IPS-18c (cell line): ENCODE results near the gene RSF1.

Experiments used
- H3K4me3 ChIP-seq: 2 replicates; pipeline ENCODE4 v1.7.0; 2013; ENCODE audit warnings: low read depth, mild to moderate bottlenecking, low read length, moderate library complexity; ENCODE audit not compliant: insufficient read depth
- H3K9me3 ChIP-seq: one replicate; pipeline ENCODE4 v1.6.1; 2013; ENCODE audit warnings: mild to moderate bottlenecking, low read length, moderate library complexity; ENCODE audit not compliant: control insufficient read depth, insufficient read depth

The RSF1 gene

DNA sequence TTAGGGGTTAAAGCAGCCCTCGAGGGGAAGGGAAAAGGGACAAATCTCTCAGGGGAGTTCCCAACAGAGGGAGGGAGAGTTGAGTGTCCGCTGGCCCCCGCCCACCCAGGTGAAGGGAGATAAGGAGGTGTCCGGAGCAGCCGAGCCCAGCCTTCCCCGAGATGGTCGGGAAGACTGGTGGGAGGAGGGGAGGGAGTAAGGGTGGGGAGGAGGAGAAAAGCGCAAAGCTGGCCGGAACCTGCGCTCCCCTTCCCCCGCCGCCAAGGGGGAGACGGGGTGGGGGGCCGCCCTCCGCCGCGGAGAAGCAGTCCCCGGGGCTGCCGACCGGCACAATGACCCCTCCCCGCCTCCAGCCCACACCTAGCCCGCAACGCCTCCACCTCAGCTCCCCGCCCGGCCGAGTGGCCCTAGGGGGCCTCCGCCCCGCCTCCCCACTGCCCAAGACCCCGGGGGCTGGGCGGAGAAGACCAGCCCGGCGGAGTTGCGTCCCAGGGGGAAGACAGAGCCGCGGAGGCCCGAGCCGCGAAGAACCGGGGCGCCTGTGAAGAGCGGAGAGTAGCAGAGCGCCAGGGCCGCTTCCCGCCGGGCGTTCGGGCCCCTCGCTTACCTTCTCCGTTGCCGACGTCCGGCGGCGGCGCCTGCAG is 479 bp downstream of the RSF1 start:
- H3K4me3 ChIP-seq, result peak overlapping the region; percentile 97

DNA sequence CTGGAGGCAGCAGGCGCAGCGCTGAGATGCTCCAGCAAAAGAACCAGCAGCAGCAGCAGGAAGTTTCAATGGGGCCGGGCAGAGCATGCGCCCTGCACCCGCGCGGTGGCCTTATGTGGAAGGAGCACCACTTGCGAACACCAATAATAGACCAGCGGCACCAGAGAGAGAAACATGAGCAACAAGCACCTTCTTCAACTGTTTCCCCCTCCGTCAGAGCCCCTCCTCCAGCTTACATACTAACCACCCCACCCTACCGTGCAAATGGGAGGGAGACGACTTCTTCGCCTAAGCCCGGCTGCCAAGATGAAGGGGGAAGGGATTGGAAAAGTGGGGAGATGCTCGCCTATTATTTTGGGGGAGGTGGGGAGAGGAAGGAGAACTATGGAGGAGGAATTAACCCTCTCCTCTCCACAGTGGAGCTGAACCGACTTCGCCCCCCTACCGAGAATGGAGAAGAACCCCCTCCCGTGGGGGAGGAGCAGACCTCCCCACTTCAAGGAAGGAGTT is 1.1 kb downstream of the RSF1 start:
- peaks cover 3% of the 10 kb centered on the region for H3K9me3 ChIP-seq
- peak overlapping the region; percentile 97 for H3K4me3 ChIP-seq

More for the DNA sequence above, 479 bp downstream of the RSF1 start:
- H3K9me3 ChIP-seq, result peaks cover under 1% of the 10 kb centered on the region

DNA sequence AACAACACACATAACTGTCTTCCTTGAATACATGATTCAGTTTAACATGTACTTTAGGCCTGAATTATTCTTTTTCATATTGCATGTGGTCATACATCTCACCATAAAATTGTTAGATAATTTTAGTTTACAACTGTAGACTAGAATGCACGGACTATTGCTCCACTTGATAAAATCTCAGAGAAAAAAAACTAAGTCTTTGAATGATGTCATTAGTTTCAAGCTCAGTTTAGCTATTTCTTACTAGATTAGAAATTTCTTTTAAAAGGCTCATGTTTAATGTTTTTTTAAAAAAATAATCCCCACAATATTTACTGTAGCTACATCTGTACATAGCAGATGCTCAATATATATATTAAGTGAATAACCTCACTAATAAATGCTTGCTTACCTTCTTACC is 5.1 kb downstream of the RSF1 start:
- Histone ChIP-seq H3K9me3 (peaks cover 3% of the 10 kb centered on the region), H3K4me3 (no peak overlapping the region)

DNA sequence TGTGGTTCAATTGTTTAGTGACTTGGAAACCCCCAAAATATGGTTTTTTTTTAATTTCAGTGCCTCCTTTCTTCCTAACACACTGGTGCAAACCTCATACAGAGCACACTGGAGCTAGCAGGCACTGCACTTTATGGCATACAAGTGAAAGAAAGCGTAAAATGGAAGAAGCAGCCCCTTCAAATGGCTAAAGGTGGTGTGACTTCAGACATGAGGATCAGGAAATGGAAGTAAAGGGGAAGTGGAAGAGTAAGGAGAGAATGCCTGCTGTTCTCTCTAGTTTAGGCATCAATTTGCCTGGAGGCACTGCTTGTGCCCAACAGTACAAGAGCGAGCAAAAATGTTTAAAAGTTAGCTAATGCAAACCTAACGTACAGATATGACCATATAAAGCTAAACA is 5.7 kb downstream of the RSF1 start:
- H3K4me3 ChIP-seq, result no peak overlapping the region
- peaks cover 3% of the 10 kb centered on the region for H3K9me3 ChIP-seq

DNA sequence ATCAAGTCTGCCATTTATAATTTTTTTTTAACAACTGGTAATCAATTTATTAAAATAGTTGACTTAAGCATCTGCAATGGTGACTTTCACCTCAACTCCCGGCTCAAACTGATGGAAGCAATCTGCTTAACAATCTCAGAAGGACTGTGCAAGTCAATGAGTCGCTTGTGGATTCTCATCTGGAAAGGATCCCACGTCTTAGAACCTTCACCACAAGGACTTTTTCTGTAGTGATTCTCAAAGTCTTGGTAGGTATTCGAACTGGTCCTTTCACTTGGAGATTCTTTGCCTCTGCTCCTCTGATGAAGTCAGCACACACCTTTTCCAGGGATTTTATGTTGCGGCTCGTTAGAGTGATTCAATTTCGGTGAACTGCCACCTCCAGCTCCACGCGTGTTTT is 7.3 kb downstream of the RSF1 start:
- H3K4me3 ChIP-seq, result no peak overlapping the region

DNA sequence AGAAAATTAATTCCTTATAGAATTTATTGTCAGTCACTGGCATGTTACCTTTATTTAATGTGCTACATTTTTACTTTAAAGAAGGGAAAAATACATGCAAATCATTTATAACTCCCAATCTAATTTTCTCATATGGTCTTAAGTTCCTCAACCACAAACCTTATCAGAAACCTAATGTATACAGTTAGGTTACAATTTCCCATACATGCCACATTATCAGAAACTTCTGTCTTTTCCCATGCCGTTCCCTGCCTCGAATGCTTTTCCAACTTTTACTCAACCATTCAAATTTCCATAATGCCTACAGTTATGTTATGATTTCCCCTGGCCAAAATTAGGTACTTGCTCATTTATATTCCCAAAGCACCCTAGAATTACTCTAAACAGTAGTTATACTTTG is 13.5 kb downstream of the RSF1 start:
- Histone ChIP-seq H3K4me3 (no peak overlapping the region), H3K9me3 (no peaks in the 10 kb centered on the region)

More for the DNA sequence above, 7.3 kb downstream of the RSF1 start:
- peaks cover 3% of the 10 kb centered on the region for H3K9me3 ChIP-seq

DNA sequence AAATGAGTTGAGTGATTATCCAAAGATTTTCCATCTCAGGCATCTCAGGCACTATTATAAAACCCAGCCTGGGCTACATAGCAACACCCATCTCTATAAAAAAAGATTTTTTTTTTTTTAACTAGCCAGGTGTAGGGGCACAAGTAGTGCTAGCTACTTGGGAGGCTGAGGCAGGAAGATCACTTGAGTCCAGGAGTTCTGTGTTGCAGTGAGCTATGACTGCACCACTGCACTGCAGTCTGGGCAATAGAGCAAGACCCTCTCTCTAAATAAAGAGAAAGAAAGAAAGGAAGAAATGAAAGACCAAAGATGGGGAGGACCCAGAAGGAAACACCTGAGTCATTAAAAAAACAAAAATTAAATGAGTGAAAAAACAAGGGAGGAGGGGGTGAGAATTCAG is 14.1 kb downstream of the RSF1 start:
- Histone ChIP-seq H3K9me3 (no peaks in the 10 kb centered on the region), H3K4me3 (no peak overlapping the region)

DNA sequence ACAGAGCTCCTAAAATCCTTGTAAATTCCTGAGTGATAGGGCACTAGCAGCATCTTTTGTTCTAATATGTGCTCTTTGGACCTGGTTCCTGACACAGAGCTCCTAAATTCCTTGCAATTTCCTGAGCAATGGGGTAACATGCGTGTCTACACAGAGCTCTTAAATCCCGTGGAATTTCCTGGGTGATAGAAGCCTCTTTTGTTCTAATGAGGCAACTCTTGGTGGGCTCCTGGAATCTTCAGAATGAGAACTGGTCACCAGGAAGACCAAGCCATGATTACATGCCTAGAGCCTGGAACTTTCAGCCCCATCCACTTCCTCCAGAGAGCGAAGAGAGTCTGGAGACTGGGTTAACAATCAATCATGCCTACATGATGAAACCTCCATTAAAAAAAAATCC is 19.0 kb downstream of the RSF1 start:
- H3K9me3 ChIP-seq, result no peaks in the 10 kb centered on the region
- no peak overlapping the region for H3K4me3 ChIP-seq

DNA sequence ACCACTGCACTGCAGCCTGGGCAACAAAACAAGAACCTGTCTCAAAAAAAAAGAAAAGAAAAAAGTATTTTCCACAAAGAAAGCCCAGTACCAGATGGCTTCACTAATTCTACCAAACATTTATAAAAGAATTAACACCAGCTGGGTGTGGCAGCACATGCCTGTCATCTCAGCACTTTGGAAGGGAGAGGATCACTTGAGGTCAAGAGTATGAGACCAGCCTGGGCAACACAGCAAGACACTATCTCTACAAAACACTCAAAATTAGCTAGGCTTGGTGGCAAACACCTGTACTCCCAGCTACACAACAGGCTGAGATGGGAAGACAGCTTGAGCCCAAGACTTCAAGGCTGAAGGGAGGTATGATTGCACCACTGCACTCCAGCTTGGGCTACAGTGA is 20.1 kb downstream of the RSF1 start:
- Histone ChIP-seq H3K9me3 (no peaks in the 10 kb centered on the region), H3K4me3 (no peak overlapping the region)

DNA sequence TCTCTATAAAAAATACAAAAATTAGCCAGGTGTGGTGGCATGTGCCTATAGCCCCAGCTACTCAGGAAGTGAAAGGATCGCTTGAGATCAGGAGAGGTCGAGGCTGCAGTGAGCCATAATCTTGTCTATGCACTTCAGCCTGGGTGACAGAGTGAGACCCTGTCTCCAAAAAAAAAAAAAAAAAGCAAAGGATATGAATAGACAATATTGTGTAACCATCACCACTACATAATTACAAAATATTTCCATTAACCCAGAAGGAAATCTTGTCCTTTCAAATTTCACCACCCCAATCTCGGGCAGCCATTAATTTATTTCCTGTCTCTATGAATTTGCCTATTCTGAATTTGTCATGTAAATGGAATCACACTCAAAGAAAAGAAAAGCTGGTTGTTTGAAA is 21.2 kb downstream of the RSF1 start:
- H3K9me3 ChIP-seq, result no peaks in the 10 kb centered on the region
- H3K4me3 ChIP-seq, result no peak overlapping the region

DNA sequence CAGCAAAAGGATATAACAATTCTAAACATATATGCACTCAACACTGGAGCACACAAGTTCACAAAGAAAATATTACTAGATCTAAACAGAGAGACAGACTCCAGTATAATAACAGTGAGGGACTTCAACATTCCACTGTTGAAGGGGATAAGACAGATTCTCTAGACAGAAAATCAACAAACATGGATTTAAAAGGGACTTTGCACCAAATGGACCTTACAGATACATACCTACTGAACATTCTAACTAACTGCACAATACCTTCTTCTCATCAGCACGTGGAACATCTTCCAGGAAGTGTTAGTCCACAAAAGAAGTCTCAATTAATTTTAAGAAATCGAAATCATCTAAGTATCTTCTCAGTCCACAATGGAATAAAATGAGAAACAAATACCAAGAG is 26.6 kb downstream of the RSF1 start:
- Histone ChIP-seq H3K4me3 (no peak overlapping the region), H3K9me3 (peaks cover 5% of the 10 kb centered on the region)

DNA sequence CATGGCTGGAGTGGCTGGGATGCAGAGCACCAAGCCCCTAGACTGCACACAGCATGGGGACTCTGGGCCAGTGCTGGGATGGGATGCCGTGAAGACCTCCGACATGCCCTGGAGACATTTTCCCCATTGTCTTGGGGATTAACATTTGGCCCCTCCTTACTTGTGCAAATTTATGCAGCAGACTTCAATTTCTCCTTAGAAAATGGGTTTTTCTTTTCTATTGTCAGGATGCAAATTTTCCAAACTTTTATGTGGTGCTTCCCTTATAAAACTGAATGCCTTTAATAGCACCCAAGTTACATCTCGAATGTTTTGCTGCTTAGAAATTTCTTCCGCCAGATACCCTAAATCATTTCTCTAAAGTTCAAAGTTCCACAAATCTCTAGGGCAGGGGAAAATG is 29.2 kb downstream of the RSF1 start:
- Histone ChIP-seq H3K4me3 (no peak overlapping the region), H3K9me3 (peaks cover 5% of the 10 kb centered on the region)

DNA sequence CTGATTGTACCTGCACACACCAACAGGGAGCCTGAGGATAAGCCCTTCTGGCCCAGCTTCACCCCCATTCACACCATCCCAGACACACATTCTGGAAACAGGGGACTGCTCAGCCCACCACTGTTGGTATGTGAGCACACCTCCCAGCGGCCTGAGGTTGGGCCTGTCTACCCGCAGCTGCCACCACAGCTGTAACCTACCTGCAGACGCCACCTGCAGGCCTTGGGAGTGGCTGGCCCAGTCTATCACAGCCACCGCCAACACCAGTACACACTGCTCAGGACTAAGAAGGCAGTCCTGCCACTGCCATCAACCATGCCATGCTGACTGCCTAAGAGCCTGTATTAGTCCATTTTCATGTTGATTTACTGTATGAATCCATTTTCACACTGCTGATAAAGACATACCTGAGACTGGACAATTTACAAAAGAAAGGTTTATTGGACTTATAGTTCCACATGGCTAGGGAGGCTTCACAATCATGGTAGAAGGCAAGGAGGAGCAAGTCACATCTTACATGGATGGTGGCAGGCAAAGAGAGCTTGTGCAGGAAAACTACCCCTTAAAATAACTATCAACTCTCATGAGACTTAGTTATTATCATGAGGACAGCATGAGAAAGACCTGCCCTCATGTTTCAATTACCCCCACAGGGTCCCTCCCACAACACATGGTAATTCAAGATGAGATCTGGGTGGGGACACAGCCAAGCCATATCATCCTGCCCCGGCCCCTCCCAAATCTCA is 30.6 kb downstream of the RSF1 start:
- Histone ChIP-seq H3K9me3 (peaks cover 5% of the 10 kb centered on the region), H3K4me3 (no peak overlapping the region)

DNA sequence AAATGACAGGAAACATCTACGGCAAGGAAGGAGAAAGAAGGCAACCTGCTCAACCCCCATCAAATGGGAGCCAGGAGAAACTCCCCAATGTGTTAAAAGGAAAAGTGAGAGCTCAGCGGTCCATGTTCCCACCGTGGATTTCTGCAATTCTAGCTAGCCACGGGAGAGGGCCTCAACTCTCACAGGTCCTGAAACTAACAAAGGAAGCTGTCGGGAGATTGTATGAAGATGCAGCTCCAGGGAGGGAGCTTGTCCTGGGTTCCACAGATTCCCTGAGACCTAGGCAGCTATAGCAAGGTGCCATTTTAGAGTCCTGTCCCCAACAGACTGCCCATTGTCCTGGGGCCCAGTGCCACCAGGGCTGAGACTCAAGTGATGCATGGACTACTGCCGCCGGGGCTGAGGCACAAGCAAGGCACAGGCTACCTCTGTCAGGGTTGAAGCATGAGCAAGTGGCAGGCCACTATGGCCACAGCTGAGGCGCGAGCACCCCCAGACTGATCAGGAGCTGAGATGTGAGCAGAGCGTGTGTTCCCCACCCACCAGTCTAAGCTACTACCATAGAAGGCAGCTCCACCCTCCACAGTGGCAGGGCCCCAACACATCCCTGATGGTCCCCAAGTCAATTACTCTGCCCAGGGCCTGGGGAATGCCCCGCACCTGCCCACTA is 31.3 kb downstream of the RSF1 start:
- Histone ChIP-seq H3K9me3 (peaks cover 5% of the 10 kb centered on the region), H3K4me3 (no peak overlapping the region)

DNA sequence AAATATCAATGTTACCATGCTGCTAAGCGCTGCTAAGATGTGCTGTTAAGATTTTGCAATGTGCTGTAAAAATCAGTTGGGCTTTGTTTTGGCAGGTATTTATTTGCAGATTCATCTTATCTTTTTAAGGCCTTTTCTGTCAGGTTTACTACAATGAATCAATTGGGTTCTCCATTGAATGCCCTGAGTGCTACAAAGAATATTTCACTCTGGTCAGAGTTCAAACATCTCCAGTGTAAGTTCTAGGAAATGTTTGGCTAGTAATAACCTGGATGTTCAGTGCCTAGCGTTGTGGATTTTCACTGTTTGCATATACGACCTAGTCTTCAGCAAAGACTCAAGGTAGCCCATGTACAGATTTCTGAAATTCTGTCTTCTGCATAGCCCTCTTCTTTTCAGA is 36.0 kb downstream of the RSF1 start:
- H3K4me3 ChIP-seq, result no peak overlapping the region

DNA sequence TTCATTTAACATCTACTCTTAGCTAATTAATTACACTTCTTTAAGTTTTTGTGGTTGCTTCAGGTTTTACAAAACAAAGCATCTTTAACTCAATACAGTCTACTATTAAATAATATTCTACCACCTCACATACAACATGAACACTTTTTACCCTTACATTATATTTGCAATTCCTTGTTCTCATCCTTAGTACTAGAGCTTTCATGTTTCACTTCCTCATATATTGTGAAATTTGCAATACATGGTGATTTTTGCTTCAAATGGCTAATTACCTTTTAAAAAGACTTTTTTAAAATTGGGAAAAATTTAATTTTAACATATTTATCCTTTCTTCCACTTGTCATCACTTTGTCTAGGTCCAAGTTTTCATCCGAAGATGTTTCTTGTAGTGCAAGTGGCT is 37.5 kb downstream of the RSF1 start:
- Histone ChIP-seq H3K9me3 (no peaks in the 10 kb centered on the region), H3K4me3 (no peak overlapping the region)

More for the DNA sequence above, 36.0 kb downstream of the RSF1 start:
- H3K9me3 ChIP-seq, result no peaks in the 10 kb centered on the region

DNA sequence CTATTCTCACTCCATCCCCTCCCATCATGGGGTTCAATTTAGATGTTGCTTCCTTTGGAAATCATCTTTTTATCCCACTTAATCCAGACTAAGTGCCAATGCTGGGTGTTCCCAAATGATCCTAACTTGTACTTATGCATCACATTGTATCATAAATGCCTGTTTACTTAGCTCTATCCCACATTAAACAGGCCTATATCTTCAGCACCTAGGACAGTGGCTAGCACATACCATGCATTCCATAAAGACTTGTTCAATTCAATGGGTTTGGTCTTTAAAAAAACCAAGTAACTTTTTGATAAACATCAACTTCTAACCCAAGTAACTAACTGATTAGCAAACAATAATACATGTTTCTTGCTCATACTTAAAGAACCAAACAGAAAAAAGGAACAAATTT is 40.6 kb downstream of the RSF1 start:
- no peak overlapping the region for H3K4me3 ChIP-seq
- no peaks in the 10 kb centered on the region for H3K9me3 ChIP-seq

DNA sequence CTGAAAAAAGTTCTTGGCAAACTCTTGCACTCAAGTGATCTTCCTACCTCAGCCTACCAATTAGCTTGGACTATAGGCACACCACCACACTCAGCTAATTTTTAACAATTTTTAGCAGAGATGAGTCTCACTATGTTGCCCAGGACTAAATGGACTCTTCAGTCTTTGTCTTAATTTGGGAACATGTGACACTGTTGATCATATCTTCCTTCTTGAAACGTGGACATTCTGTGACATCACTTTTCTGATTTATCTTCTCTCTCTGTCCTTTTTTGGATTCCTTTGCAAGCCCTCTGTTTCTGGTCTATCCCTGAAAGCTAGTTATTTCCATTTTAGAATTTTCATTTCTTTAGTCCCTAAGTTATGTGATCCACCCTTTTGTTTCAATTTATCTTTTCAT is 42.0 kb downstream of the RSF1 start:
- H3K9me3 ChIP-seq, result no peaks in the 10 kb centered on the region
- H3K4me3 ChIP-seq, result no peak overlapping the region
